HG03378 (cell line): ENCODE measurements around the gene CERCAM.
A peak's percentile ranks its signal among the peaks of the same experiment; 100 is the strongest.

Source experiments
- ATAC-seq: cut with Tn5 transposase; IDR thresholded peaks from one replicate; pipeline ENCODE4 v1.9.1; 2021; ENCODE audit warnings: mild to moderate bottlenecking, moderate library complexity; ENCODE audit not compliant: unreplicated experiment

The CERCAM gene

GRCh38 chr9:128454991-128455390, 34.3 kb downstream of the CERCAM start:
- ATAC-seq, result no peak

GRCh38 chr9:128455849-128456612, 35.4 kb downstream of the CERCAM start, which contains the start of gene ODF2:
Gene ODF2 (plus strand): TSS chr9:128456006. CDS start chr9:128456092, 86 bp downstream.
- peak; percentile 54 for ATAC-seq

- ATAC-seq, result peak; percentile 41
Measured at GRCh38 chr9:128456613-128457061, 36.0 kb downstream of the CERCAM start.

DNA sequence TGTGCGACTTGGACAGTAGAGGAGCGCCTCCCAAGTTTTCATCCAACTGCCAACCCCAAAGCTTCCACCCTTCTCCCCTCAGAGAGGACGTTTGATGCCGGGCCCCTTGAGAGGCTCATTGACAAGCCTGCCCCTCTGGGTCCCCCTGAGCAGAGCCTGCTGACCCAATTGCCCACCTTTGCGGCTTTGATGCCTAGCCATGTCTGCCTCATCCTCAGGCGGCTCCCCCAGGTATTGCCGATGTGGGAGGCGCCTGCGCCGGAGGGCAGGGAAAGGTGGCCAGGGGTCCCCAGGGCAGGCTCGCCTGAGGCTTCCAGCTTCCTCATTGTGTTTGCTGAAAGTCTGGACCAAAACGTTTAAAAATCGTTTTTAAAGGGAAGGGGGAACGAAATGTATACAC, 36.5 kb downstream of the CERCAM start:
- no peak for ATAC-seq

DNA sequence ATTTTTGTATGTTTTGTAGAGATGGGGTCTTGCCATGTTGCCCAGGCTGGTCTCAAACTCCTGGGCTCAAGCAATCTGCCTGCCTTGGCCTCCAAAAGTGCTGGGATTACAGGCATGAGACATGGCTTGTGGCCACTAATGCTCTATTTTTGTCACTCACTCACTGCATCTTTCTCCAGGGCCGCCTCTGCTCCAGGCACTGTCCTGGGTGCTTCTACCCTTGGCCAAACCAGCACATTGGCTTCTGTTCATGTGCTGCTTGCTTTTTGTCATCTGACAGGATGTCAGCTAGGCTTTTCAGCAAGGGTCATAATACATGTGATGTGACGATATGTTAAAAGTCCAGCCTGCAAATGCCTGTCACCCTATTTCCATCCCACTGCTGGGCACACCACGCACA, 38.4 kb downstream of the CERCAM start:
- no peak for ATAC-seq

DNA sequence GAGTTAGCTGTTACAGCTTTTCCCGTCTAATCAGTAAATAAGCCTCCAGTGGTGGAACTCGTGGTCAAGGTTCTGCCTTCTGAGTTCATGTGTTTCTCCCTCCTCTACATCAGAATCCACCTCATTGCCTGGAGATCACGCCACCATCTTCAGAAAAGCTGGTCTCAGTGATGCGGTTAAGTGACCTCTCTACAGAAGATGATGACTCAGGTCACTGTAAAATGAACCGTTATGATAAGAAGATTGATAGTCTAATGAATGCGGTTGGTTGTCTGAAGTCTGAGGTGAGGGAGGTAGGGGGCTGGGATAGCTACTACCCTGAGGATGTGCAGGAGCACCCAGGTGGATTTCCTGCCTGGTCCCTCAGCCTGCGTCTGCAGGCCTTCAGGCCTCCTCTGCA, 48.4 kb downstream of the CERCAM start:
- no peak for ATAC-seq

DNA sequence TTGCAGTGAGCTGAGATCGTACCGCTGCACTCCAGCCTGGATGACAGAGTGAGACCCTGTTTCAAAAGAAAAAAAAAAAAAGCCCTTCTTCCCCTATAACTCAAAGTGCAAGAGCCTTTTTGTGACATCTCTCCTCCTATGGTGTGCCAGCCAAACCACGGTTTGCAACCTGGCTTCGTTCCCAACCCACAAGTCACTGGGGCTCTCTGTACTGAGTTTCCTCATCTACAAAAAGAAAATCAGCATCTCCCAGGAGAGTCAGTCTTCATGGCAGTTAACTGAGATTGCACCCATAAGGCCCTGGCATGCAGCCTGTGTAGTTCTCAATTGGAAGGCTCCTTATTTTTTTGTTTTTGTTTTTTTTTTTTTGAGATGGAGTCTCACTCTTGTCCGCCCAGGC, 49.9 kb downstream of the CERCAM start:
- no peak for ATAC-seq

DNA sequence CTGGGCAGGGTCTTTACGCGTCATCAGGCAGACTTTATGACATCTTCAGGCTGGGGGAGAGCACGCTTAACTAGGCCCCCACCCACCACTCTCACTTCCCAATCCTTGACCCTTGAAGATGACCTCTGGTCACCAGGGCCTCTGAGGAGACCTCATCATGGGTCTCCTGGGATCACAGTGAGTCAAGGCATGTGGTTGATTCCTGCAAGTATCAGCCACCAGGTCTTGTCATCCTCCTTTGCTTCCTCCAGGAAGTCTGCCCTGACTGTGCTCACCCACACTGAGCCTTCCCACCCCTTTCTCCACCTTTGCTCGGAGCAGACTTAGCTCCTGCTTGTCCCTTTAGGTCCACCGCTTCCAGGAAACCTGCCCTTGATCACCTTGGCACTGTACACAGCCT, 52.4 kb downstream of the CERCAM start:
- no peak for ATAC-seq

DNA sequence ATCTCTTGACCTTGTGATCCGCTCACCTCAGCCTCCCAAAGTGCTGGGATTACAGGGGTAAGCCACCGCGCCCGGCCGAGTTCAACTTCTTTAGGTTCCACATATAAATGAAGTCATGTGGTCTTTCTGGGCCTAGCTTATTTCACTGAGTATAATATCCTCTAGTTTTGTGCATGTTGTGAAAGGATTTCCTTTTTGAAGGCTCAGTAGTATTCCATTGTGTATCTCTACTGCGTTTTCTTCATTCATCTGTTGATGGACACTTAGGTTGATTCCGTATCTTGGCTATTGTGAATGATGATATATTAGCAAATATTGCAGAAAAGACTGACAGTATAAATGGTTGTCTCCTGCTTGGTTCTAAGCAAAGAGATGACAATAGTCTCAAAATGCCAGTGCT, 55.2 kb downstream of the CERCAM start:
- ATAC-seq, result no peak

GRCh38 chr9:128479262-128479661, 58.6 kb downstream of the CERCAM start:
- no peak for ATAC-seq

GRCh38 chr9:128481561-128481960, 60.9 kb downstream of the CERCAM start:
- no peak for ATAC-seq

DNA sequence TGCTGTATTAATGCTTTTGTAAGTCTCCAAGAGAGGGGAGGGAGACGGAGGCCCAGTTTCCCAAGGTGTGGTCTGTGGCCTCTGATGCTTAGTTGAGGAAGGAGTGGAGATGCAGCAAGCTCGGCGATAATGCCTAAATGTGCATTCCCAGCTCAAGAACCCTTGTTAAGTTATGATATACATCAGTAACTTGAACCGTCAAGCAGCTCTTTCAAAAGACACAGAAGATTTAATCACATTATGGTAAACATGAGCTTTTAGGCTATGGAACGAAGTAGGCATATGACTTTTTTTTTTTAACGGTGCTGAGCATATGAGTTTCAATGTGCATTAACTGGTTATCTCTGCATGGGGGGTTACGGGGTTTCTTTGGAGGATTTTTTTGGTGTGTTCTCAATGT, 61.5 kb downstream of the CERCAM start:
- no peak for ATAC-seq

GRCh38 chr9:128484686-128485413, 64.2 kb downstream of the CERCAM start:
- ATAC-seq, result no peak

DNA sequence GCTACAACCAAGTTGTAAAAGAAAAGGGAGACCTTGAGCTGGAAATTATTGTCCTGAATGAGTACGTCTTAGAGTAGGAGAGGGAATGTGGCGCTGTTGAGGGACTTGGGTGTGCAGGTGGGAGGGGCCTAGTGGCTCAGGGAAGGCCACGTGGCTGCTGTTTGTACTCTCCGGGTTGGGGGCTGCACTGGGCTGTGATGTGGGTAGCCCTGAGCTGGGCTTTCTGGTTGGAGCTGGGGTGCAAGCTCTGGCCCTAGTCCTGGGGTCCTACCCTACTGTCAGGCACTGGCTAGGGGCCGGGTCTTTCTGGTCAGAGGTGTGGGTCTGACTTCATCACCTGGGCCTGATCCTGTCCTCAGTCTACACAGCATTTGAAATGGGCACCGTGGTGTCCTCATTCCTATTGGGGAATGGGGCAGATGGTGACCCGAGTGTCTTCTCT, 64.8 kb downstream of the CERCAM start:
- ATAC-seq, result no peak

DNA sequence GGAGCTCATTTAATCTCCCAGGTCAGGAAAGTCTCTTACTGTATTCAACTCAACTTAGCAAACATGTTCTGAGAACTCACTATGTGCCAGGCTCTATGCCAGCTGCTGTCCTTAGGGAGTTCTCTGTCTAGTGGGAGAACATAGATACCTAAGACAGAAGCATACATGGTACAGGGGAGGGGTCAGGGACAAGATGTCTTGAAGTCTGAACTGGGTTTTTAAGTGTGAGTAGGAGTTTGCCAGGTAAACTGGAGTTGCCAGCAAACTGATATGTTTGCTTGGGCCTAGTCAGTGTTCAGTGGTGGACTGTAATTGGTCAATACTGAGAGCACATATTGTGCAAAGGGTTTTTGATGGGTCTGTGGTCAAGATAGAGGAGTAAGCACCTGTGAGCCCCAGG, 65.5 kb downstream of the CERCAM start:
- ATAC-seq, result no peak
